ENCODE measurements around the gene JARID2. TPM values are rescaled to one million over a fixed set of nuclear protein-coding genes. Genes with fewer than 3 reads are reported as not detected.
A peak's percentile ranks its signal among the peaks of the same experiment; 100 is the strongest.

JARID2 gene
- total and polyA plus RNA-seq, 9 of the 15 experiments (the other 6 are each of a cell fraction or from before 2014, with no cell fraction given): 5.0 to 29.0 (median 15.6) TPM

DNA sequence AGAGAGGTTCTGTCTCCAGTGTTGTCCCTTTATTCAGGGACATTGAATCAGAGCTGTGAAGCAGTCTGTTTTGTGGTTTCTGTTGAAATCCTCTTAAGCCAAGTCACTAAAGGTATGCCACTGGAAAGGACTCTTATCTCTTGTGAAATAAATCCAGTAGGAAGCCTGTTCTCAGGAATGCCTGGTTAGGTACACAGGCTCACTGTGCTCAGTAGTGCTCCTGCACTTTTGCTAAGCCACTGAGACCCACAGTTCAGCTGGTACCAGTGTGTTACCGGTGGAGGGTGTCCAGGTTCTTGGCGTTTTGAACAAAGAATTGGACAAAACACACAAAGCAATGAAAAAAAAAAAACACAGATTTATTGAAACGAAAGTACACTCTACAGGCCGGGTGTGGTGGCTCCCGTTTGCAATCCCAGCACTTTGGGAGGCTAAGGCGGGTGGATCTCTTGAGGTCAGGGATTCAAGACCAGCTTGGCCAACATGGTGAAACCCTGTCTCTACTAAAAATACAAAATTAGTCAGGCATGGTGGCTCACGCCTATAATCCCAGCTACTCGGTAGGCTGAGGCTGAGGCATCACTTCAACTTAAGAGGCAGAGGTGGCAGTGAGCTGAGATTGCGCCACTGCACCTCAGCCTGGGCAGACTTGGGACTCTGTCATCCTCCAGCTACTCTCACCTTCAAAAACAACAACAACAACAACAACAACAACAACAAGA, 186.1 kb downstream of the JARID2 start (continued):
- no peak for TF ChIP-seq SNIP1 (IDR thresholded peaks at IDR 0.05; ENCODE audit: low read depth)
- TF ChIP-seq, protein P1, sequence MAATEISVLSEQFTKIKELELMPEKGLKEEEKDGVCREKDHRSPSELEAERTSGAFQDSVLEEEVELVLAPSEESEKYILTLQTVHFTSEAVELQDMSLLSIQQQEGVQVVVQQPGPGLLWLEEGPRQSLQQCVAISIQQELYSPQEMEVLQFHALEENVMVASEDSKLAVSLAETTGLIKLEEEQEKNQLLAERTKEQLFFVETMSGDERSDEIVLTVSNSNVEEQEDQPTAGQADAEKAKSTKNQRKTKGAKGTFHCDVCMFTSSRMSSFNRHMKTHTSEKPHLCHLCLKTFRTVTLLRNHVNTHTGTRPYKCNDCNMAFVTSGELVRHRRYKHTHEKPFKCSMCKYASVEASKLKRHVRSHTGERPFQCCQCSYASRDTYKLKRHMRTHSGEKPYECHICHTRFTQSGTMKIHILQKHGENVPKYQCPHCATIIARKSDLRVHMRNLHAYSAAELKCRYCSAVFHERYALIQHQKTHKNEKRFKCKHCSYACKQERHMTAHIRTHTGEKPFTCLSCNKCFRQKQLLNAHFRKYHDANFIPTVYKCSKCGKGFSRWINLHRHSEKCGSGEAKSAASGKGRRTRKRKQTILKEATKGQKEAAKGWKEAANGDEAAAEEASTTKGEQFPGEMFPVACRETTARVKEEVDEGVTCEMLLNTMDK (IDR thresholded peaks at IDR 0.05; ENCODE audit: borderline replicate concordance, insufficient read depth, low read depth, low read length, poor library complexity, severe bottlenecking): no peak
- no peak for TF ChIP-seq ESRRA (IDR thresholded peaks at IDR 0.05; ENCODE audit: borderline replicate concordance, low read depth)
- TF ChIP-seq TEAD4 (IDR thresholded peaks at IDR 0.05; ENCODE audit: low read length): 0 out of 2 replicates have a peak, but pooled peaks have one; percentile 16
- TF ChIP-seq TEAD4 (CRISPR knock-in tag; IDR thresholded peaks at IDR 0.05; ENCODE audit: borderline replicate concordance): no peak
- no peak for TF ChIP-seq NCOA2 (IDR thresholded peaks at IDR 0.05; ENCODE audit: partially characterized antibody in 2 of 2)
- peak; percentile 65; the same call in 1 of the 2 replicates for TF ChIP-seq CEBPB (tag; IDR thresholded peaks at IDR 0.05)
- no peak for TF ChIP-seq ZC3H11A (IDR thresholded peaks at IDR 0.05; ENCODE audit: low read depth, low read length)

DNA sequence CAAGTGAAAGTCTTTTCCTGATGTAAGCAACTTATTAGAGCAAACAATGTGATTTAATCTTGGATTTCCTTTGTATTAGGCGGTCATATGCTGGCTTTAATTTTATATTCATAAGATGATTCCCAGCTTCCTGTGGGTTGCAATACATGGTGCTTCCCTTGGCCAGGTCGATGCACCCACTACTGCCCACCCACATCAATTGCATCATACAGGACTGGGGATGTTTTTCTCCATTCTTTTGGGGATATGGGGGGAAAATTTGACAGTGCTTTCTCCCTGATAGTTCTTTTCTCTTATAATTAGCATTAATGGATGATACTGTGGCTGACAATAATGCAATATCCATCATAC, 187.6 kb downstream of the JARID2 start:
- H2AFZ ChIP-seq (ENCODE audit: low read depth, low read length): no peak overlapping the region
- H4K20me1 ChIP-seq (replicated peaks; ENCODE audit: control insufficient read depth, insufficient read depth, low read length): peaks cover 23% of the 10 kb centered on the region; the same call in 1 of the 2 replicates
- no peak overlapping the region for H3K4me3 ChIP-seq
- no peak overlapping the region for H3K9ac ChIP-seq (ENCODE audit: insufficient read depth in 1 of 2, low read depth in 2 of 2, low read length in 2 of 2)
- no peak for DNase-seq (ENCODE audit: extremely low read depth in 1 of 4, low spot score in 3 of 4)
- no peak for FAIRE-seq
- H3K27me3 ChIP-seq (ENCODE audit: control insufficient read depth in 2 of 2, insufficient read depth in 2 of 2, low read length in 2 of 2): no peaks in the 10 kb centered on the region
- H3K79me2 ChIP-seq (ENCODE audit: control insufficient read depth, insufficient read depth, low read length): peaks cover 84% of the 10 kb centered on the region
- POLR2A ChIA-PET: interaction anchor here (1.3 kb wide), 1 partner anchor 14 kb away, joined by 3 read pairs; no protein-coding TSS in a partner anchor
- H3K27ac ChIP-seq (ENCODE audit: extremely low read depth, low read depth, low read length): no peak overlapping the region
- no peaks in the 10 kb centered on the region for H3K9me3 ChIP-seq (replicated peaks; ENCODE audit: control insufficient read depth, insufficient read depth, low read depth, low read length)
- in situ Hi-C loops (cut with MboI): no loop called here
- no peak overlapping the region for H3K4me2 ChIP-seq (ENCODE audit: insufficient read depth, low read length)
- no TSS peak for BruUV-seq (replicated peaks)
- 51% methylated on average over 2 of the region's 2 CpGs for WGBS (ENCODE audit: insufficient coverage, low coverage, missing lambda C conversion rate)
- intact Hi-C loops (cut with micrococcal nuclease): no loop called here
- CTCF ChIA-PET (ENCODE audit: low intra/inter-chr PET ratio): no interaction called here
- H3K36me3 ChIP-seq (ENCODE audit: control insufficient read depth, insufficient read depth, low read length): no peaks in the 10 kb centered on the region
- H3K4me1 ChIP-seq (replicated peaks in 1 of 2; ENCODE audit: control insufficient read depth in 2 of 2, insufficient read depth in 2 of 2, low read length in 2 of 2): peaks cover 6 to 13% of the 10 kb centered on the region in 2 experiments
- H3K9me1 ChIP-seq (ENCODE audit: control insufficient read depth, insufficient read depth, low read length): no peaks in the 10 kb centered on the region
- ATAC-seq: no peak
- TF ChIP-seq, protein P2, sequence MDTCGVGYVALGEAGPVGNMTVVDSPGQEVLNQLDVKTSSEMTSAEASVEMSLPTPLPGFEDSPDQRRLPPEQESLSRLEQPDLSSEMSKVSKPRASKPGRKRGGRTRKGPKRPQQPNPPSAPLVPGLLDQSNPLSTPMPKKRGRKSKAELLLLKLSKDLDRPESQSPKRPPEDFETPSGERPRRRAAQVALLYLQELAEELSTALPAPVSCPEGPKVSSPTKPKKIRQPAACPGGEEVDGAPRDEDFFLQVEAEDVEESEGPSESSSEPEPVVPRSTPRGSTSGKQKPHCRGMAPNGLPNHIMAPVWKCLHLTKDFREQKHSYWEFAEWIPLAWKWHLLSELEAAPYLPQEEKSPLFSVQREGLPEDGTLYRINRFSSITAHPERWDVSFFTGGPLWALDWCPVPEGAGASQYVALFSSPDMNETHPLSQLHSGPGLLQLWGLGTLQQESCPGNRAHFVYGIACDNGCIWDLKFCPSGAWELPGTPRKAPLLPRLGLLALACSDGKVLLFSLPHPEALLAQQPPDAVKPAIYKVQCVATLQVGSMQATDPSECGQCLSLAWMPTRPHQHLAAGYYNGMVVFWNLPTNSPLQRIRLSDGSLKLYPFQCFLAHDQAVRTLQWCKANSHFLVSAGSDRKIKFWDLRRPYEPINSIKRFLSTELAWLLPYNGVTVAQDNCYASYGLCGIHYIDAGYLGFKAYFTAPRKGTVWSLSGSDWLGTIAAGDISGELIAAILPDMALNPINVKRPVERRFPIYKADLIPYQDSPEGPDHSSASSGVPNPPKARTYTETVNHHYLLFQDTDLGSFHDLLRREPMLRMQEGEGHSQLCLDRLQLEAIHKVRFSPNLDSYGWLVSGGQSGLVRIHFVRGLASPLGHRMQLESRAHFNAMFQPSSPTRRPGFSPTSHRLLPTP (IDR thresholded peaks at IDR 0.05; ENCODE audit: borderline replicate concordance, extremely low read depth, insufficient read length): no peak
- no peak for TF ChIP-seq NEUROD1 (IDR thresholded peaks at IDR 0.05; ENCODE audit: borderline replicate concordance, low read depth, low read length, partially characterized antibody)
- no peak for TF ChIP-seq RB1 (IDR thresholded peaks at IDR 0.05; ENCODE audit: low read depth)
- TF ChIP-seq POLR2AphosphoS2 (IDR thresholded peaks at IDR 0.05; ENCODE audit: low read length): no peak
- TF ChIP-seq KAT7 (CRISPR knock-in tag; IDR thresholded peaks at IDR 0.05; ENCODE audit: borderline replicate concordance): 0 out of 2 replicates have a peak, but pooled peaks have one; percentile 36
- TF ChIP-seq ZNF316 (IDR thresholded peaks at IDR 0.05): no peak
- TF ChIP-seq, protein P3, sequence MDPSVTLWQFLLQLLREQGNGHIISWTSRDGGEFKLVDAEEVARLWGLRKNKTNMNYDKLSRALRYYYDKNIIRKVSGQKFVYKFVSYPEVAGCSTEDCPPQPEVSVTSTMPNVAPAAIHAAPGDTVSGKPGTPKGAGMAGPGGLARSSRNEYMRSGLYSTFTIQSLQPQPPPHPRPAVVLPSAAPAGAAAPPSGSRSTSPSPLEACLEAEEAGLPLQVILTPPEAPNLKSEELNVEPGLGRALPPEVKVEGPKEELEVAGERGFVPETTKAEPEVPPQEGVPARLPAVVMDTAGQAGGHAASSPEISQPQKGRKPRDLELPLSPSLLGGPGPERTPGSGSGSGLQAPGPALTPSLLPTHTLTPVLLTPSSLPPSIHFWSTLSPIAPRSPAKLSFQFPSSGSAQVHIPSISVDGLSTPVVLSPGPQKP (CRISPR knock-in tag; IDR thresholded peaks at IDR 0.05): no peak

Data from K562 (cell line).